NCI-H524 treated with DMSO at 0.1 percent for 48 hours (cell line): ENCODE measurements around the gene SPTB.

Experiments
- DNase-seq: peaks from one replicate; lab custom pipeline; 2025; lab: John Stamatoyannopoulos, UW

The SPTB gene

GRCh38 chr14:64789696-64790095 is 90.0 kb downstream of the SPTB start:
- DNase-seq: no peak

GRCh38 chr14:64788706-64789105 is 91.0 kb downstream of the SPTB start:
- DNase-seq: no peak

- no peak for DNase-seq
These were observed 92.1 kb downstream of the SPTB start for GRCh38 chr14:64787619-64788018.

DNA sequence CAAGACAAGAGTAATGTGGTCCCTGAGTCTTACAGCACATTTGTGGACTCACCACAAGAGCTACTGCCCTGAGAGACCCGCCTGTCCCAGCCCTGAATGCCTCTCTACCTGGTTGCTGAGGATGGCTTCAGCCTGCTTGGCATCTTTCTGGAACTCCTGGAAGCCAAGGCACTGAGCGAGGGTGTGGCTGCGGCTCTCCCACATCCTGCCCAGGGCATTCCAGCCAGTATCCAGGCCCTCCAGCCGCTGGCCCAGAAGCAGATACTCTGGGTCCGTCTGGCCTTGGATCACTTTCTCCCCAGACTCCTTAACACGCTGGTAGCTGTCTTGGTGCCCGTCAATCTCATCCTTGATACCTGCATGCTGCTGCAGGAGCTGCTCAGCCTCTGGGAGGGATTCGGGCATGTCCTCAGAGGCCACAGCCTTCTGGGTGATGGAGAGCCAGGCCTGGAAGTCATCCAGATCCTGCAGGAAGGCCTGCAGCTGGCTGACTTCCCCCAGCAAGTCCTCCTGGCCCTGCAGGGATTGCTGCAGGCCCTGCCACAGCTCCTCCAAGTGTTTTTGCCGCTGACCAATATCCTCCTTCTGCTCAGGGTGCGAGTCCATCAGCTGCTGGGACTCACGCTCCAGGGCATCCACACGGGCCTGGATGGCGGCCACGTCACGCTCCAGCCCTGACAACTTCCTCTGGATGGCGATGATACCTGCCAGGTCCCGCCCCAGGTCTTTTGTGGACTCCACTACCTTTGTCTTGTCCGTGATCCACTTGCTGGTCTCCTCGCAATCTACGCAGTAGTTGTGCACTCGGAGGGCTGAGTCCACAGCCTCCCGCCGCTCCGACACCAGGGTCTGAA is 93.2 kb downstream of the SPTB start:
- DNase-seq: no peak

- no peak for DNase-seq
These were observed 95.7 kb downstream of the SPTB start for GRCh38 chr14:64784006-64784405.

- DNase-seq: no peak
These were observed 97.5 kb downstream of the SPTB start for GRCh38 chr14:64782196-64782595.

DNA sequence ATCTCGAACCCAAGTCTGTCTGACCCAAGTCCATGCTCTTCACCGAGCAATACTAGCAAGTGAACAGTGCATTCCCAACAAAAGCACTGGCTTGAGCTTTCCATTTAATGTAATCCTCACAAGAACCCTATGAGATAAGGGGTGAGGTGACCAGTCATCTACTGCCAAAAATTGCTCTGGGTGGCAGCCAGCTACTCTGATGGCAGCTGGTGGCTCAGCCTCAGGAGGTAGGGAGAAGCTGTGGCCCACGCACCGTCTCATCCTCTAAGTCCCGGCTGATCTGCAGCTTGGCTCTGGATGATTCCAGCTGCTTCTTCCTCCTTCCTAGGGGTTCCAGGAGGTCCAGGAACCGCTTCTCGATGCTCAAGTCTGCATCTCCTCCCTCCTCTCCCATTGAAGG is 100.2 kb downstream of the SPTB start:
- DNase-seq: no peak

DNA sequence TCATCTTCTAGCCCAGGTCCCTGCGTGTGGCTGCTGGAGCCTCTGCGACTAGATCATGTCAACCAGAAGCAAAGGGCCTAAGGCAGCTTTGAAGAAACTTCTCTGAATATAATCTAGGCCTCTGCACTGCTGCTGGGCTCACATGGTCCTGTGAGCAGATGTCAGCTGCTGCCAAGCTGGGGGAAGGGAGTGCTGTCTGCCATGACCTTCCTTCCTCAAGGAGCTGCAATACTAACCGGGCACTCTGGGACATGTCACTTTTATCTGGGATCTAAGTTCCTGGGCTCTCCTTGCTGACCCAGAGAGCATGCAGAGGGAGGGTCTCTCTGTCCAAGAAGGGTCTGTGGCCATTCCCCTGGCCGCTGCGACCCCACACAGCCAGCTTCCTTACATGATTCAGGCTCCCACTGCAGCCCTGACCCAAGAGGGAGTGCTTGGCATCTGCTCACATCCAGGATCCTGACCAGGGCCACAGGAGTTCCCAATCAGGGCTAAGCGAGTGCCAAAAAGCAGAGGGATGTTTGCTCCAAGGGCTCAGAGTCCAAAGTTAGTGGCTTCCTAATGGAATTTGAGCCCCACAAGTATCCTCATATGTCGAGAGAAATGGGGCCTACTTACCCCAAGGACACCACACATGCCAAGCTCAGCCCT is 101.5 kb downstream of the SPTB start:
- DNase-seq: no peak

- DNase-seq: no peak
These were observed 102.2 kb downstream of the SPTB start for GRCh38 chr14:64777461-64777860.

GRCh38 chr14:64775081-64775777 is 104.5 kb downstream of the SPTB start:
- no peak for DNase-seq

GRCh38 chr14:64774272-64774671 is 105.4 kb downstream of the SPTB start:
- no peak for DNase-seq

DNA sequence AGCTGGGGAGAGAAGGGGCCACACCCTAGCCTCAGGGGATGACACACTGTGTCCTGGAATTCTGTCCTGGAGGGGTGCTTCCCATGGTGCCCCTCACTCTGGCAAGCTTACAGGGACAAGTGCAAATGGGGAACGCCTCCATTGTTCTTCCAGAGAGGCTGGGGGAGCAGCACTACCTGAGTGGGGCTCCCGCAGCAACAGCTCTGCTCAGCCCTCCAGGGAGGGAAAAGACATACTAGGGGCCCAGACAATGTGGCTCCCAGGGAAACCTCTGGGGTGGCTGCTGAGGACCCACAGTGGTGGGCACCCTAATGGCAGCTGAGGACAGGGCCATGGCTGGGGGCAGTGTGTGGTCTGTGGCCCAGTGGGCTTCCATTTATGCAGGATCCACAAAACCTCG is 106.1 kb downstream of the SPTB start:
- DNase-seq: no peak

- DNase-seq: no peak
These were observed 106.7 kb downstream of the SPTB start for GRCh38 chr14:64773046-64773445.

DNA sequence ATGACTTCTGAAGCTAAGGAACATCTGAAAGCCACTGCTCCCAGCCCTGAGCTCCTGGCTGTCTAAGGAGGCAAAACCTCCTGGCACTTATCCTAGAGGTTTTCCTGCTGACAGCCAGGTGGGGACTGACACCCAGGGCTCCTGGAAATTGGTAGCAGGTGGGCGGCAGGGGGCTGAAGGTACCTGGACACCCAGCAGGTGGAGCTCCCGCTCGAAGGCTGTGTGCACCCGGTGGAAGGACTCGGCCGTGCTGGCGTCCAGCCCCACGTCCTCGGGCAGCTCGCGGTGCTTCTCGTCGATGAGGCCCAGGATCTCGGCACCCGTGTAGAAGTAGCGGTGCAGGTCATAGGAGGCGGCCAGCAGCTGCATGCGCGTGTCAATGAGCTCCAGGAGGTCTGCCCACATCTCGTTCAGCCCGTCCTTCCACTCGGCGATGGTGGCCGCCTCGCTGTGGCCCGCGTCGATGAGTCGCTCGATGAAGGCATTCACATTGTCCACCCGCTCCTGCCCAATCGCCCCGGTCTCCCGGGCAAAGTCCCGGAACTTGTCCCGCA is 107.2 kb downstream of the SPTB start:
- no peak for DNase-seq

DNA sequence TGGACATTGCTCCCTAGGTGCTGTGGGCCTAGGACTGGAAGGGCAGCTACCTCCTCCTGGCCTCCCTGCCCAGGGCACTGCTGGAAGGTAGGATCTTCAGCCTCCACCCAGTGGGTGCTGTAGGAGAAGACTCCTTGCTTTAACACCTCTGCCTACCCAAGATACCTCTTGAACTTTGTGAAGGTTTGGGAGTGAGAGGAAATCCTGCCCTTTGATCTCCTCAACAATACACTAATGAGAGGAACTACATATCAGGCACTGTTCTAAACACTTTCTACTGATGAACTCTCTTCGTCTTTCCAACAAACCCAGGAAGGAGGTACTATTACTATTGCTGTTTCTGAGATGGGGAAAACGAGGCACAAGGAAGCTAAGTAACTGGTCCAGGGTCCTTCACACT is 108.5 kb downstream of the SPTB start:
- DNase-seq: no peak

DNA sequence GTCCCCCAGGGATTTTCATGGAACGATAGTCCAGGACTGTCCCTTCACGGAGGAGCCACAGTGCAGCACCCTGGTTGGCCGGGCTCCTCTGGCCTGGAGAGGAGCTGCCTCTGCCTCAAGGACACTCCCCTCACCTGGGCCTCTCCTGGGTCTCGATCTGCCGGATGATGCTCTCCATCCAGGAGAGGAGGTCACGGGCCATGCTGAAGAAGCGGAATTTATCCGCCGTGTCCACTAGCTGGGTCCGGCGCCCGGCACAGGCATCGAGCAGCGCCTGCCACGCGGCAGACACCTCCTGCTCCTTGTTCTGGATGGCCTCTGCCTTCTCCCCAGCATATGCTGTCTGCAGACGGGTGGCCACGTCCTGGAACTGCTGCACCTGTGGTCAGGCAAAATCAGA is 109.0 kb downstream of the SPTB start:
- DNase-seq: no peak

- DNase-seq: no peak
These were observed 110.3 kb downstream of the SPTB start for GRCh38 chr14:64769096-64770020.

DNA sequence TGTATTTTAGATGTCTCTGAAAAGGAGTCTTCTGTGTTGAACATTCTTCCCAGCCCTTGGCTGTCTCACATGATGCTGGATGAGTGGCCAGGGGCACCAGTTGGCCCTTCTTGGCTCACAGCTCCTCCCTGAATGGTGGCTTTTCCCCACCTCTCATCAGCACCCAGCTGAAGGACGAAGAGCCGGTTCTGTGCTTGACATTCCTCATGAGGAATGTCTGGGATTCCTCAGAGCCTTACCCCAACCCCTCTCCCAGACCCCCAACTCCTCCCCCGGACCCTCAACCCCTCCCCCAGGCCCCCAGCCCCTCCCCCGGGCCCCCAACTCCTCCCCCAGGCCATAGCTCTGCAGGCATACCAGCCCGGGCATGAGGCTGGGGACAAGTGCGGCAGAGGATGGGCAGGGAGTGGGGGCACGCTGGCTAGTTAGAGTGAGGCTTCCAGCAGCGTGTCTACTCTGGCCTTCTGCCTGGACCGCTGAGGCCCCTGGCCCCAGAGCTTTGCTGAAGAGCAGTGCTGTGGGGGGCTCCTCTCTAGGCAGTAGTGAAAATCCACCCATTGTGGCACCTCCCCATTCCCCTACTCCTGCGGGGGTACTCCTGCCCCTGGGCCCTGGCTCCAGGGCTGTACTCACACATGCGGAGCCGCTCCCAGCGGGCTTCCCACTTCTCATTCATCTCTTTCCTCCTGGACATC is 111.2 kb downstream of the SPTB start:
- no peak for DNase-seq

DNA sequence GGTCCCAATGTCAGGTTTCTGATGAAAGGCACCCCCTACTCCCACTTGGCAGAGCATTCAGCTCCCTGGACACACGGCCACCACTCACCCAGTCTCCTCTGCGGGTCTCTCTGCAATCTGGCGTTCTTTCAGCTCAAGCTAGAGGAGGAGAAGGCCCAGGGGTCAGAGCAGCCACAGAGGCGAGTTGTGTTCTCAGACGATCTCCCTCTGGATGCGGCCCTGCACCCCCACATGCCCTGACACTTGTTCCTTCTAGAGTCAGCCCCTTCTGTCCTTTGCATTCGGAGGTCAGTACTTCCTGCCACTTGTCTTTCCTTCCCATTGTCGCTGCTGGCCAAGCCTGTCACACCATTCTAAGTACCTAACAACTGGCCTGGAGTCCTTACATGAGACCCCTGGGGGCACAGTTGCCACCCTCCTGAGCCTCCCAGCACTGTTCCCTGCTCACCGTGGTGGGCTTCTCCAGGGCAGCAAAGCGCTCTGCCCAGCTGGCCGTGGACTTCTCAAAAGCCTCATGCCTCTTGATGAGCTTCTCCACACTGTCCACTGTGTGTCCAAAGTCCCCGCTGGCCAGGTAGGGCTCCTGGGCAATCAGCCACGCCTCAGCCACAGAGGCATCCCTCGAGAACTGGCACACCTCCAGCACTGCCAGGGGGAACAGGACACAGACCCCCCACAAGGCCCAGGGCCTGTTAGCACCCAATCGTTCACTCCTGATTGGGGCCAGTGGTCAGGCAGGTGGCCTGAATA is 112.3 kb downstream of the SPTB start:
- DNase-seq: no peak

DNA sequence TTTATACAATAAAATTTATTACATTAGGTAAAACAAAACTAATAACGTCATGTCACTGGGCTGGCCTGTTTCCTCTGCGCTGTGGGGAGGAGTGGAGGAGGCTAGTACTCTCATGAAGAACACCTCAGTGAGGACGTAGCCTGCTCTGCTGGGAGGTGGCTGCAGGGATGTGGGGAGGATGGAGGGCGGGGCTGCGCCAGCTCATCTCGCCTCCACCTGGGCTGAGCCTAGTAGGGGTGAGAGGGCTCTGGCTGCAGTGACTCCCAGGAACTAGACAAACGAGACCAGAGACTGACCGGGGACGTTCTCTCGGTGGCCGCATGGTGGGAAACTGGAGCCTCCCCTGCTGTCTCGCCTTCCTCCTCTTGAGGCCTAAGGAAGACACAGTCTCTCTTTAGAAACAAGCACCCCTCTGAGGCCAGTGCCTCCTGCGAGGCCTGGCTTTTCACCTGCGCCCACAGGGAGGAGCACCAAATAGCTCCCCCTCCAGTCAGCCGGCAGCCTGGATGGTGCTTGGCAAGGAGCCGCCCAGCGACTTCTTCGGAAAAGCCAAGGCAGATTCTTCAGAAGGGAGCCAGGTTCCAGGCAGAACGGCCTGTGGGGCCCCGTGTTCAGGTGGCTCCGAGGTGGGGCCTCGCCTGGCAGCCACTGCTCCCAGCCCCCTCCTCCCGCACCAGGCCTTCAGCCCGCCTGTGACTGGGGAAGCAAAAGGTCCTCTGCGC is 113.1 kb downstream of the SPTB start:
- DNase-seq: no peak
